ENCODE measurements around the gene SKI.
"Not testable (repeated sequence)": the region's sequence is repeated elsewhere in the genome, so short reads cannot be mapped to it uniquely, and the experiment has no call there.

Gene SKI

GRCh38 chr1:2323451-2323974 is 95.4 kb downstream of the SKI start:
- peaks cover 10% of the 10 kb centered on the region; the same call in 1 of the 2 replicates for H3K4me1 ChIP-seq (ENCODE audit: control insufficient read depth, insufficient read depth, low read length)
- no peak overlapping the region for H3K9ac ChIP-seq (ENCODE audit: low read length)
- no peak overlapping the region for H3K27ac ChIP-seq (ENCODE audit: low read depth, low read length)
- peaks cover 10% of the 10 kb centered on the region for H3K27me3 ChIP-seq (ENCODE audit: control insufficient read depth, insufficient read depth, low read length)
- H3K4me3 ChIP-seq (ENCODE audit: low read depth, low read length) = no peak overlapping the region
- no peaks in the 10 kb centered on the region for H3K36me3 ChIP-seq (ENCODE audit: control insufficient read depth, insufficient read depth, low read length)
- H3K9me3 ChIP-seq (ENCODE audit: control insufficient read depth, insufficient read depth, low read depth, low read length) = no peaks in the 10 kb centered on the region

- Histone ChIP-seq H3K36me3 (ENCODE audit: control insufficient read depth, insufficient read depth, low read length) (no peaks in the 10 kb centered on the region), H3K9me3 (ENCODE audit: control insufficient read depth, insufficient read depth, low read depth, low read length) (no peaks in the 10 kb centered on the region), H3K4me3 (ENCODE audit: low read depth, low read length) (no peak overlapping the region), H3K27ac (ENCODE audit: low read depth, low read length) (no peak overlapping the region), H3K4me1 (ENCODE audit: control insufficient read depth, insufficient read depth, low read length) (peaks cover 10% of the 10 kb centered on the region; the same call in 1 of the 2 replicates), H3K27me3 (ENCODE audit: control insufficient read depth, insufficient read depth, low read length) (peaks cover 10% of the 10 kb centered on the region), H3K9ac (ENCODE audit: low read length) (no peak overlapping the region)
Observed at GRCh38 chr1:2324553-2325366, 96.6 kb downstream of the SKI start.

- Histone ChIP-seq H3K27me3 (ENCODE audit: control insufficient read depth, insufficient read depth, low read length) (peaks cover 10% of the 10 kb centered on the region), H3K9me3 (ENCODE audit: control insufficient read depth, insufficient read depth, low read depth, low read length) (peaks cover 14% of the 10 kb centered on the region), H3K9ac (ENCODE audit: low read length) (no peak overlapping the region), H3K36me3 (ENCODE audit: control insufficient read depth, insufficient read depth, low read length) (no peaks in the 10 kb centered on the region), H3K4me3 (ENCODE audit: low read depth, low read length) (no peak overlapping the region), H3K4me1 (ENCODE audit: control insufficient read depth, insufficient read depth, low read length) (peaks cover 6% of the 10 kb centered on the region; the same call in 1 of the 2 replicates), H3K27ac (ENCODE audit: low read depth, low read length) (no peak overlapping the region)
Observed at GRCh38 chr1:2326524-2326923, 98.4 kb downstream of the SKI start.

GRCh38 chr1:2327162-2327561 is 99.0 kb downstream of the SKI start:
- H3K4me3 ChIP-seq (ENCODE audit: low read depth, low read length); H3K4me1 ChIP-seq (ENCODE audit: control insufficient read depth, insufficient read depth, low read length); H3K27ac ChIP-seq (ENCODE audit: low read depth, low read length); H3K36me3 ChIP-seq (ENCODE audit: control insufficient read depth, insufficient read depth, low read length); H3K27me3 ChIP-seq (ENCODE audit: control insufficient read depth, insufficient read depth, low read length); H3K9ac ChIP-seq (ENCODE audit: low read length): not testable (repeated sequence)
- peaks cover 17% of the 10 kb centered on the region for H3K9me3 ChIP-seq (ENCODE audit: control insufficient read depth, insufficient read depth, low read depth, low read length)

- Histone ChIP-seq H3K4me1 (ENCODE audit: control insufficient read depth, insufficient read depth, low read length) (no peaks in the 10 kb centered on the region), H3K36me3 (ENCODE audit: control insufficient read depth, insufficient read depth, low read length) (no peaks in the 10 kb centered on the region), H3K27me3 (ENCODE audit: control insufficient read depth, insufficient read depth, low read length) (peaks cover 10% of the 10 kb centered on the region), H3K27ac (ENCODE audit: low read depth, low read length) (no peak overlapping the region), H3K9me3 (ENCODE audit: control insufficient read depth, insufficient read depth, low read depth, low read length) (peaks cover 21% of the 10 kb centered on the region), H3K9ac (ENCODE audit: low read length) (no peak overlapping the region), H3K4me3 (ENCODE audit: low read depth, low read length) (no peak overlapping the region)
Observed at GRCh38 chr1:2327841-2328240, 99.7 kb downstream of the SKI start.

DNA sequence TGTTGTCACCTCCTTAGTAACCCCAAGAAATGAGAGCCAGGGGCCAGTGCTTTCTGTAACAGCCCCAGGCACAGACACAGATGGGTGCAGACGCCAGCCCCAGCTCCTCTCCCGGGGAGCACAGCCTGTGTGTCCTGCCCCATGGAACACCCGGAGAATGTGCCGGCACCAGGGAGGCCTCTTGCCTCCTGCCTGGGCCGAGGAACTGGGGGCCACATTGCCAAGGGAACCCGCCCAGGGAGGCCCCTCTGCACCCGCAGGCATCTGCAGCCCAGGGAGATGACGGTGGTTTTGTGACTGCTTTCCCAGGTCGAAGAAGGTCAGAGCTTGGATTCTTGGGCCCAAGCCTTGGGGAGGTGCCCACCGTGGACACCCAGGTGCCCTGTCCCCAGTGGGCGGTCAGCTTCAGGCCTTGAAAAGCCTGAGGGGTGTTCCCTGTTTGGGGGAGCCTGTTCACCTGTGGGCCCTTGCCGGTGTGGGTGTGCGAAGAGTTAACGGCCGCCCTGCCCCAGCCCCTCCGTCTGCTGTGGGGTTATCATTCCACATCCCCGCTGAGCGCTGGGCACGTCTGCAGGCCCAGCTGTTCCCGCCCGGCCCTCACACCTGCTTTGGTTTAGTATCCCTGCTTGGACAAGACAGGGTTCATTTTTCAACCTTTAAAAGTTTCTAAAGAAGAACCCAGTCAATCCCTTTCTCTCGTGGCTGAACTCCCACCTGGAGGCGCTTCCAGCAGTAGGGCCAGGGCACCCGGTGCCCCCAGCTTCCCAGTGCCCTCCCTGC is 100.7 kb downstream of the SKI start:
- H3K27ac ChIP-seq (ENCODE audit: low read depth, low read length) = no peak overlapping the region
- peaks cover 21% of the 10 kb centered on the region for H3K9me3 ChIP-seq (ENCODE audit: control insufficient read depth, insufficient read depth, low read depth, low read length)
- H3K4me1 ChIP-seq (ENCODE audit: control insufficient read depth, insufficient read depth, low read length) = no peaks in the 10 kb centered on the region
- H3K36me3 ChIP-seq (ENCODE audit: control insufficient read depth, insufficient read depth, low read length) = no peaks in the 10 kb centered on the region
- H3K4me3 ChIP-seq (ENCODE audit: low read depth, low read length) = no peak overlapping the region
- H3K9ac ChIP-seq (ENCODE audit: low read length) = no peak overlapping the region
- peaks cover 10% of the 10 kb centered on the region for H3K27me3 ChIP-seq (ENCODE audit: control insufficient read depth, insufficient read depth, low read length)

GRCh38 chr1:2330035-2330434 is 101.9 kb downstream of the SKI start:
- no peaks in the 10 kb centered on the region for H3K36me3 ChIP-seq (ENCODE audit: control insufficient read depth, insufficient read depth, low read length)
- no peak overlapping the region for H3K27ac ChIP-seq (ENCODE audit: low read depth, low read length)
- H3K4me3 ChIP-seq (ENCODE audit: low read depth, low read length) = no peak overlapping the region
- no peak overlapping the region for H3K9ac ChIP-seq (ENCODE audit: low read length)
- peaks cover 21% of the 10 kb centered on the region for H3K9me3 ChIP-seq (ENCODE audit: control insufficient read depth, insufficient read depth, low read depth, low read length)
- no peaks in the 10 kb centered on the region for H3K4me1 ChIP-seq (ENCODE audit: control insufficient read depth, insufficient read depth, low read length)
- peaks cover 3% of the 10 kb centered on the region for H3K27me3 ChIP-seq (ENCODE audit: control insufficient read depth, insufficient read depth, low read length)

DNA sequence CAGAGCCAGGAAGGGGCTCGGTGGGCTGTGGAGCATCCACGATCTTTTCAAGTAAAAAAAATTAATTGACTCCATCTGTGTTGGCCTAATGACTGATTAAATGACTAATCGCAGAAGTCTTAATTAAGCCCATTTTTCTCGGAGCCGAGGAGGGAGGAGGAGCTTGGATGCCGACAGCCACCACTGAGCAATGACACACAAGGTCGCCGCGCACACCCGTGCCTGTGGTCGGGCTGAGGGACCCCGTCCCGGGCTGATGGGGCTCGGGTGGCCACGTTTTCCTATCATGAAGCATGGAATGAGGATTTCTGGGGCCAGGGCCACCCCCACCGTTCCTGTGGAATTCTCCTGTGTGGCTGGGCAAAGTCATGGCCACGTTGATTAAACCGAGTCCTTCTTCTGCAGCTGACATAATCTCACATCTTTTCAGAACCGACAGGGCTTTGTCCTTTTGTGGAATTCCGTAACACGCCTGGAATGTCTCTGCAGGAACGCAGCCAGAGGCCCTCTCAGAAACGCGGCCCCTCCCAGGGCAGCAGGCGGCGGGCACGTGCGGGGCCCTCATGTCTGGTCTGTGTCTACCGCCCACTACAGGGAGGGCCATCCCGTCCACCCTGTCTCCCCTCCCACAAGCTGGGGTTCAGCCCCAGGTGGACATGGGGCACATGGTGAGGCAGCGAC is 102.5 kb downstream of the SKI start:
- no peaks in the 10 kb centered on the region for H3K27me3 ChIP-seq (ENCODE audit: control insufficient read depth, insufficient read depth, low read length)
- no peaks in the 10 kb centered on the region for H3K4me1 ChIP-seq (ENCODE audit: control insufficient read depth, insufficient read depth, low read length)
- H3K27ac ChIP-seq (ENCODE audit: low read depth, low read length) = no peak overlapping the region
- no peak overlapping the region for H3K4me3 ChIP-seq (ENCODE audit: low read depth, low read length)
- no peaks in the 10 kb centered on the region for H3K36me3 ChIP-seq (ENCODE audit: control insufficient read depth, insufficient read depth, low read length)
- peaks cover 21% of the 10 kb centered on the region for H3K9me3 ChIP-seq (ENCODE audit: control insufficient read depth, insufficient read depth, low read depth, low read length)
- H3K9ac ChIP-seq (ENCODE audit: low read length) = no peak overlapping the region

DNA sequence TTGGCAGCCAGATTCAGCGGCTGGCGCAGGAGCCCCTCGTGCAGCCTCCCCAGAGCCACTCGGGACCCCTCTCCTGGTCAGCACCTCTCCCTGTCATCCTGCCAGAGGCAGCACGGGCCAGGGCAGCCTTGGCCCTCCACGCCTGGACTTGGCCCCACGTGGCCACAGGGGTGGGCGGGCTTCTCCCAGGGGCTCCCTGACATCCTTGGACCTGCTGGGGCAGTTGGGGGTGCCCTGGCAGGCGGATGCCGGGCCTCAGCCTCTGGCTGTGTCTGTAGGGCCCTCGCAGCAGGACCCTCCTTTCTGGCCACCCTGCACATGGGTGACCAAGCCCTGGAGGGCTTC is 103.1 kb downstream of the SKI start:
- H3K4me1 ChIP-seq (ENCODE audit: control insufficient read depth, insufficient read depth, low read length) = no peaks in the 10 kb centered on the region
- H3K27me3 ChIP-seq (ENCODE audit: control insufficient read depth, insufficient read depth, low read length) = no peaks in the 10 kb centered on the region

DNA sequence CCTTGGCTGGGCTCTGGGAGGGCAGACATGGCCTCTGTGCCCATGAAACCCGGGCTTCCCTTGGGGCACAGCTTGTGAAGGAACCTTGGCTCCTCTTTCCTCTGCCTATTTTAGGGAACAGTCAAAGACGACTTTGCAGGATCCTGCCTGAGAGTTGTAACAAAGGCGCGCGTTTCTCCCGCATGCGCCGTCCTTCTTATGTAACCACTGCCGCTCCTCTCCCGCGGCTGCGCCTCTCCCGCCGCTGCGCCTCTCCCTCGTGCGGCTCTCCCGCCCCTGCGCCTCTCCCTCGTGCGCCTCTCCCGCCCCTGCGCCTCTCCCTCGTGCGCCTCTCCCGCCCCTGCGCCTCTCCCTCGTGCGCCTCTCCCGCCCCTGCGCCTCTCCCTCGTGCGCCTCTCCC is 103.5 kb downstream of the SKI start:
- not testable (repeated sequence) for H3K36me3 ChIP-seq (ENCODE audit: control insufficient read depth, insufficient read depth, low read length); H3K27ac ChIP-seq (ENCODE audit: low read depth, low read length); H3K4me1 ChIP-seq (ENCODE audit: control insufficient read depth, insufficient read depth, low read length); H3K4me3 ChIP-seq (ENCODE audit: low read depth, low read length); H3K9ac ChIP-seq (ENCODE audit: low read length); H3K27me3 ChIP-seq (ENCODE audit: control insufficient read depth, insufficient read depth, low read length)
- H3K9me3 ChIP-seq (ENCODE audit: control insufficient read depth, insufficient read depth, low read depth, low read length) = peaks cover 21% of the 10 kb centered on the region

More for the DNA sequence above, 103.1 kb downstream of the SKI start:
- no peaks in the 10 kb centered on the region for H3K36me3 ChIP-seq (ENCODE audit: control insufficient read depth, insufficient read depth, low read length)
- no peak overlapping the region for H3K4me3 ChIP-seq (ENCODE audit: low read depth, low read length)
- H3K27ac ChIP-seq (ENCODE audit: low read depth, low read length) = no peak overlapping the region
- peaks cover 21% of the 10 kb centered on the region for H3K9me3 ChIP-seq (ENCODE audit: control insufficient read depth, insufficient read depth, low read depth, low read length)
- no peak overlapping the region for H3K9ac ChIP-seq (ENCODE audit: low read length)

GRCh38 chr1:2334366-2334765 is 106.2 kb downstream of the SKI start:
- Histone ChIP-seq H3K4me3 (ENCODE audit: low read depth, low read length) (no peak overlapping the region), H3K36me3 (ENCODE audit: control insufficient read depth, insufficient read depth, low read length) (no peaks in the 10 kb centered on the region), H3K27ac (ENCODE audit: low read depth, low read length) (no peak overlapping the region), H3K4me1 (ENCODE audit: control insufficient read depth, insufficient read depth, low read length) (no peaks in the 10 kb centered on the region), H3K27me3 (ENCODE audit: control insufficient read depth, insufficient read depth, low read length) (no peaks in the 10 kb centered on the region), H3K9me3 (ENCODE audit: control insufficient read depth, insufficient read depth, low read depth, low read length) (peaks cover 21% of the 10 kb centered on the region), H3K9ac (ENCODE audit: low read length) (no peak overlapping the region)

Measured in HUES6 (cell line).